Measurements from ENCODE around the gene MRPL46.
A peak's percentile ranks its signal among the peaks of the same experiment; 100 is the strongest.
"Not testable (repeated sequence)": the region's sequence is repeated elsewhere in the genome, so short reads cannot be mapped to it uniquely, and the experiment has no call there.

The MRPL46 gene

GRCh38 chr15:88482263-88482662 is 15.1 kb upstream of the MRPL46 start:
- no peak overlapping the region for H3K4me3 ChIP-seq (ENCODE audit: low read length)
- DNase-seq (ENCODE audit: low read depth, low spot score): no peak

DNA sequence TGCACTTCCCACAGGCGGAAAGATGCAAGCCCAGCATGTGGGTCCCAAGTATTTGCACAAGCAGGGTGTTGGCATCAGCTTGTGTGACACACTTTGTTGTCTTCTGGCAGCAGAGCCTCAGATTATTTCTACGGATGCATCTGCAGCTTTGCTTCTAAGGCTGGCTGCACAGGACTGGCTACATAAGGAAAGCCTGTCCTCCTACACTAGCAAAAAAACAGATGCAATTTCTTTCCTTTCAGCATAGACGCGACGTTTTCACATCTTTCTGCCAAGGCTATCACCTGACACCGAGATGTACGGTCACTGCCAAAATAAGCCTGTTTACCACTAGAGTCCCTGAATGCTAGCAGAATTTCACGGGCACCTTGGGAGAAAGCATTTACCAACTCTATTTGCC is 13.8 kb upstream of the MRPL46 start:
- DNase-seq (ENCODE audit: low read depth, low spot score): no peak
- H3K4me3 ChIP-seq (ENCODE audit: low read length): no peak overlapping the region

DNA sequence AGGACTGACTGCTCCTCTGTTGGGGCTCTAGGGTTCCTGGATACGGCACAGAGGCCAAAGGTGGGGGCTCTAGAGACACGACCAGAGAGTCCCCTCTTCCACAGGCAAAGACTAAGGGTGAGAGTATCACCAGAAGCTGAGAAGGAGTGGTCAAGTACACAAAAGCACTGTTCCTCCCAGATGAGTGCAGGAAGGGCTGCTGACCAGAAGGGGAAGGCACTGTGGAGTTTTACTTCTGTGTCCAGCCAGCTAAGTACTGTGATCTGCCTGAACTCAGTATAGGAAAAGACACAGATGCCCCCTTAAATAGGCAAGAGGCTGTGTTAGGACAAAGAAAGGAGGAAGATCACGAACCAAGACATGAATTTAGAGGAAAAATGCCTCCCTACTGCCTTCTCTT is 12.0 kb upstream of the MRPL46 start:
- no peak for DNase-seq (ENCODE audit: low read depth, low spot score)
- no peak overlapping the region for H3K4me3 ChIP-seq (ENCODE audit: low read length)

DNA sequence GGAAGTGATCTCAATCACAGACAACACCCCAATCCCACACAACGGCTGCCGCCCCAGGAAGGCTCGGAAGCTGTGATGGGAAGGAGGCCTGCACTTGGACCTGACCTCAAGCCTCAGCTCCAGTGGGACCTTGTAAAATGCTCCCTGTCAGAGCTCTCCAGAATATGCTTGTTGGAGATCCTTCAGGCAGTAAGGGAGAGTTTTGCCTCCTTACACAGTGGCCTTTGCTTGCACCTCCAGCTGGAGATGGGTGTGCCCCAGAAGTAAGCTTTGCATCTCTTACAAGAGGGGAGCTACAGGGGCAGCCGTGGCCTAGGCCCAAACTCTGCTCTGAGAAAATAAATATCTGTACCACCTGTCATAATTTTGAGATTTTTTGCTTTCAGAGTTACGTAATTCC is 10.7 kb upstream of the MRPL46 start:
- no peak for DNase-seq (ENCODE audit: low read depth, low spot score)
- H3K4me3 ChIP-seq (ENCODE audit: low read length): no peak overlapping the region

GRCh38 chr15:88477126-88477525 is 9.9 kb upstream of the MRPL46 start:
- H3K4me3 ChIP-seq (ENCODE audit: low read length): no peak overlapping the region
- no peak for DNase-seq (ENCODE audit: low read depth, low spot score)

DNA sequence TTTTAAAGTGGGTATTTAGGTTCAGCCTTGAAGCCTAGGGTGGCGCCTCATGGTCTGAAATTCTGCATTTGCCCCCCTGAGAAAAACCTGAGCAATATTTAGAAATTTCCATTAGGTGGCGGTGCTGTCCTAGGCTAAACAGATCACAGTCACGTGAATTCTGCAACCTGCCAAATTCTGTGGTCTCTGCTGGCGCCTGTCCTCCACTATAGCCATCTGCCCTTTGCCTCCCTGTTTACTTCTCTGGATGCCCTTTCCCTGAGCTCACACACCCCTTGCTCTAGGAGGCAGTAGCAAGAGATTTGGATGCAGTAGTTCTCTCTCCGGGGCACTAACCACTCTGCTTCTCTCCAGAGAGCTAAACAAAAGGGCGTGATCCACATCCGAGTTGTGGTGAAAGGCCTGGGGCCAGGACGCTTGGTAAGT is 9.5 kb upstream of the MRPL46 start:
- DNase-seq (ENCODE audit: low read depth, low spot score): peak; percentile 22
- H3K4me3 ChIP-seq (ENCODE audit: low read length): no peak overlapping the region

DNA sequence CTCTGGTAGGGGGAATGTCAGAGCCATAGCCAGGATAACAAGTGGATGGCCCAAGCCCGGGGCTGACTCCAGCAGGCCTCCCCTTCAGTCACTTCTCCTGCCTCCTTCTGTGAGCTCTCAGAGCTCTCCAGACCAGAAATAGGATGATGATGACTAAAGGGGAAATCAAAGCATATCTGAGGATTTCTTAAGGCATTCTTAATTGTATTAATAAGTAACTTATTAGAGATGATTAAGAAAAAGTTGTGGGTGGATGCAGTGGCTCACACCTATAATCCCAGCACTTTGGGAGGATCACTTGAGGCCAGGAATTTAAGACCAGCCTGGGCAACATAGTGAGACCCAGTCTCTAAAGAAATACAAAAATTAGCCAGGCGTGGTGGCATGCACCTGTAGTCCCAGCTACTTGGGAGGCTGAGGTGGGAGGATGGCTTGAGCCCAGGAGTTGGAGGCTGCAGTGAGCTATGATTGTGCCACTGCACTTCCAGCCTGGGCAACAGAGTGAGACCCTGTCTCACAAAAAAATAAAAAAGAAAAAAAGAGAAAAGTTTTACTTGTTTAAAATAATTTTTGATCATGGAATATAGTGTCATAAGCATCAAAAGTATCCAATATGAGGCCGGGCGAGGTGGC is 6.6 kb upstream of the MRPL46 start:
- DNase-seq (ENCODE audit: low read depth, low spot score); H3K4me3 ChIP-seq (ENCODE audit: low read length): not testable (repeated sequence)

GRCh38 chr15:88472225-88472624 is 5.0 kb upstream of the MRPL46 start:
- no peak overlapping the region for H3K4me3 ChIP-seq (ENCODE audit: low read length)
- no peak for DNase-seq (ENCODE audit: low read depth, low spot score)

DNA sequence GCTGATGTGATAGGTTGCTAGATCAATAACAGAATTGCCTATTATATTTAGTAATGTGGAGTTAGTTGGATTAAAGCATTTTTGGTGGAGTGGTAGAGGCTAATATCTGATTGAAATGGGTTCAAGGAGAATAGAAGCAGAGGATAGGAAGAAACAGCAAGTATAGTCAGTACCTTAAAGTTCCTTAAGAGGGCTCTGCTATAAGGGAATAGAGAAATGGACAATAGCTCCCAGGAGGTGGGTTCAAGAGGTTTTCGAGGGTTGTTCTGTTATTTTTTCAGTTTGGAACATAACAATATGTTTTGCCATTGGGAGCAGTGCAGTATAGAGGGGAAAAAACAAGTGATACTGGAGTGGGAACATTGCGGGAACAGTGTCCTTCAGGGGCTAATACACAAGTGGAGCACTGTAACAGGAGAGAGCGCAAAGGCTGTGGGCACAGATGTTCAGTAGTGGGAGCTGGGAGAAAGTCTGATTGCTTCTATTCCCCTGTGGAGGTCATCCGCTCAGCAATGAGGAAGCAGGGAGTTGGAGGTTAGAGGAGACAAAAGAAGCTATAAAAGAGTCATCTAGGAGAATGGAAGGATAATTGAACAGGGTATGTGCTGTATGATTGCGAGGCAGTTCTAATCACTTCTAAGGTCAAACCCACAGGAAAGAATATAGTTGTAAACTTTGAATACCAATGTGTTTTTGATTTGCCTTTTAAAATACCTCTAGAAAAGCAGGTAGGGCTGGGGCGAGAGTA is 3.6 kb upstream of the MRPL46 start:
- H3K4me3 ChIP-seq (ENCODE audit: low read length): no peak overlapping the region
- DNase-seq (ENCODE audit: low read depth, low spot score): no peak

DNA sequence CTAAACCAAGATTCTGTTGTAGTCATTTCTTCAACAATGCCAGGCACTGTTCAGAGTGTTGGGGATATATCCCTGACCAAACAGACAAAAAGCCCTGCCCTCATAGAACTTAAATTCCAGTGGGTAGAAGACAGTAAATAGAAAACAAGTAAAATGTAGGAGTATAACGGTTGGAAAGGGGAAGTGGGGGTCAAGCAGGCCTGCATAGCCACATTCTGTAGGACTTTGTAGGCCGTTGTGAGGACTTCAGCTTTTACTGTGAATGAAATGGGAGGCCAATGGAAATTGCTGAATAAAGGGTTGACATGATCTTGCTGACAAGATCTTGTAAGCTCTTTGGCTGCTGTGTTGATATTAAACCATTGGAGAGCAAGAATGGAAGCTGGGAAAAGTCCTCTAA is 2.1 kb upstream of the MRPL46 start:
- DNase-seq (ENCODE audit: low read depth, low spot score): no peak
- no peak overlapping the region for H3K4me3 ChIP-seq (ENCODE audit: low read length)

DNA sequence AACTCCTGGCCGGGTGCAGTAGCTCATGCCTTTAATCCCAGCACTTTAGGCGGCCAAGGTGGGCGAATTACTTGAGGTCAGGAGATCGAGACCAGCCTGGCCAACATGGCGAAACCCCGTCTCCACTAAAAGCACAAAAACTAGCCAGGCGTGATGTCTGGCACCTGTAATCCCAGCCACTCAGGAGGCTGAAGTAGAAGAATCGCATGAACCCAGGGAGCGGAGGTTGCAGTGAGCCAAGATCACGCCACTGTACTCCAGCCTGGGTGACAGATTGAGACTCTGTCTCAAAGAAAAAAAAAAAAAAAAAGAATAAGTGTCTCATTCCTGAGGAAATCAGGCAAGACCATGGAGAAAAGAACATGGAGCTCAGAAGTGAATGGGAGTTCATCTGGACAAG is 1.5 kb upstream of the MRPL46 start:
- not testable (repeated sequence) for DNase-seq (ENCODE audit: low read depth, low spot score)
- H3K4me3 ChIP-seq (ENCODE audit: low read length): peak overlapping the region; percentile 98

GRCh38 chr15:88467935-88468528 is 844 bp upstream of the MRPL46 start:
- no peak for DNase-seq (ENCODE audit: low read depth, low spot score)

DNA sequence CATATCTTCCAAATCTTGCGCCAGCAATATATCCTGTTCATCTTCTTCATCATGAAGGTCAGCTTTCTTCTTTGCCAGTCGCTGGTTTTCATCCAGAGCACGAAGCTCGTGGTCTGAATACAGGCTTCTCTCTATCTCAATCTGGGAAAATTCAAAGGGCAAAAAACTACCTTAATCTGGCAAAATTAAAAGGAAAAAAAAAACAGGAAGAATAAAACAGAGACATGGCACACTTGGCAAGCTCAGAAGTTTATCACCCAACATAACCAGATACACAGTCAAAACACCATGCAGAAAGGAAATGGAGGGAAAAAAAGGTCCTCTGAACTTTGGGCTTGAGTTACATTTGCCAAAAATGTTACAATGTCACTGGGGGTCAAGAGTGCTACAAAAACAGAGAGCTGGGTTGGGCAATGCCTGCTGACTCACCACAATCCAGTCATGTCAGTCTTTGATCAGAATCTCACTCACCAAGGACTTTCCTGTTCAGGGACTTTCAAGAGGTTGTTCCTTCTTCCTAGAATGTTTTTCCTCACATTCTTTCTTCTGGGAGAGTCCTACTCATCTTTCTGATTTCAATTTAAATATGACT is 1.5 kb downstream of the MRPL46 start:
- no peak for DNase-seq (ENCODE audit: low read depth, low spot score)
- H3K4me3 ChIP-seq (ENCODE audit: low read length): peak overlapping the region; percentile 98

More at GRCh38 chr15:88467935-88468528, 844 bp upstream of the MRPL46 start:
- peak overlapping the region; percentile 98 for H3K4me3 ChIP-seq (ENCODE audit: low read length)

DNA sequence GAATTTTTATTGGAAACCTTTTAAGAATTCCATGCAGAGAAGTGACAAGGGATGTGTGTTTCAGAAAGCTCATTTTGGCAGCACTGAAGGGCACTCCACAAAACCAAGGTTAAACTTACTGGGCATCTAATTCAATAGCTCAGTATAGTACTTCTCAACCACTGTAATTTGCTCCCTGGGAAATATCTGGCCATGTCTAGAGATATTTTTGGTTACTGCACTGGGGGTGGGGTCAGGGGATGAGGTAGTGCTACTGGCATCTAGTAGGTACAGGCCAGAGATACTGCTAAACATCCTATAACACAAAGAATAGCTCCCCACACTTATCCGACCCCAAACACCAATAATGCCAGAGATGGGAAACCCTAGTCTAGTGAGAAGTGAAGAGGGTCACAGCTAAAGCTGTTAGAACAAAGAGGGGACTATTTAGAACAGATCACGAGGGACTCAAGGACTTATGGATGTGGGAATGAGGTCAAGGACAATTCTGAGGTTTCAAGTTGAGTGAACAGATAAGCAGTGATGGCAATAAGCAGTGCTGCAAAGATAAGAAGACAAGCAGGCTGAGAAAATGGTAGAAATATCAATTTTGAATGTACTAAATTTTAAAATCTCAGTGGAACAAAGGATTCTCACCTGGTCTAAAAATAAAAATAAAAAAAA is 3.2 kb downstream of the MRPL46 start:
- no peak overlapping the region for H3K4me3 ChIP-seq (ENCODE audit: low read length)
- no peak for DNase-seq (ENCODE audit: low read depth, low spot score)

GRCh38 chr15:88456733-88457132 is 10.5 kb downstream of the MRPL46 start:
- no peak overlapping the region for H3K4me3 ChIP-seq (ENCODE audit: low read length)
- DNase-seq (ENCODE audit: low read depth, low spot score): no peak

- no peak overlapping the region for H3K4me3 ChIP-seq (ENCODE audit: low read length)
- DNase-seq (ENCODE audit: low read depth, low spot score): peak; percentile 69
Measured at GRCh38 chr15:88454867-88455810, 12.0 kb downstream of the MRPL46 start.

DNA sequence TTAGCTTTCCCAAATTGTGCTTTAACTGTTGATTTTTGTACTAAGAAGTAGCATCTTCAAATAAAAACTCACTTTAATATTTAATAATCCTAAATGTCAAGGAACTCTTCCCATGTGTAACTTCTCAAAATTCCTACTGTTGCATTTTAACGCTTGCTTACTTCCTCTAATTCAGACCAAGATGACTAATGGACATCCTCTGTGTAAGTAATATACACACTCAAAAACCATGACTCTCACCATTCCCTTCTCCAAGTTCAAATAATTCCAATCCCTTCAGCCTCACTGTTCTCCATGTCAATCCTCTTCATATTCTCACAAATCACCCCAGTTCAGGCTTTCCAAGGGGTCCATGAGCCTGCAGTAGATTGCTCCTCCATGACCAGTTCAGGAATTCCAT is 13.0 kb downstream of the MRPL46 start:
- DNase-seq (ENCODE audit: low read depth, low spot score): no peak

GRCh38 chr15:88453651-88454050 is 13.5 kb downstream of the MRPL46 start:
- DNase-seq (ENCODE audit: low read depth, low spot score): no peak
- H3K4me3 ChIP-seq (ENCODE audit: low read length): no peak overlapping the region

More for the DNA sequence above, 13.0 kb downstream of the MRPL46 start:
- H3K4me3 ChIP-seq (ENCODE audit: low read length): no peak overlapping the region
